ENCODE results near the gene PPM1H. TPM values are rescaled to one million over a fixed set of nuclear protein-coding genes. Genes with fewer than 3 reads are reported as not detected.
A peak's percentile ranks its signal among the peaks of the same experiment; 100 is the strongest.

Gene PPM1H, protein sequence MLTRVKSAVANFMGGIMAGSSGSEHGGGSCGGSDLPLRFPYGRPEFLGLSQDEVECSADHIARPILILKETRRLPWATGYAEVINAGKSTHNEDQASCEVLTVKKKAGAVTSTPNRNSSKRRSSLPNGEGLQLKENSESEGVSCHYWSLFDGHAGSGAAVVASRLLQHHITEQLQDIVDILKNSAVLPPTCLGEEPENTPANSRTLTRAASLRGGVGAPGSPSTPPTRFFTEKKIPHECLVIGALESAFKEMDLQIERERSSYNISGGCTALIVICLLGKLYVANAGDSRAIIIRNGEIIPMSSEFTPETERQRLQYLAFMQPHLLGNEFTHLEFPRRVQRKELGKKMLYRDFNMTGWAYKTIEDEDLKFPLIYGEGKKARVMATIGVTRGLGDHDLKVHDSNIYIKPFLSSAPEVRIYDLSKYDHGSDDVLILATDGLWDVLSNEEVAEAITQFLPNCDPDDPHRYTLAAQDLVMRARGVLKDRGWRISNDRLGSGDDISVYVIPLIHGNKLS
- 4.9 TPM for polyA plus RNA-seq (2013, experiment 1 of 2)
- 5.2 TPM for polyA plus RNA-seq (2013, experiment 2 of 2)

DNA sequence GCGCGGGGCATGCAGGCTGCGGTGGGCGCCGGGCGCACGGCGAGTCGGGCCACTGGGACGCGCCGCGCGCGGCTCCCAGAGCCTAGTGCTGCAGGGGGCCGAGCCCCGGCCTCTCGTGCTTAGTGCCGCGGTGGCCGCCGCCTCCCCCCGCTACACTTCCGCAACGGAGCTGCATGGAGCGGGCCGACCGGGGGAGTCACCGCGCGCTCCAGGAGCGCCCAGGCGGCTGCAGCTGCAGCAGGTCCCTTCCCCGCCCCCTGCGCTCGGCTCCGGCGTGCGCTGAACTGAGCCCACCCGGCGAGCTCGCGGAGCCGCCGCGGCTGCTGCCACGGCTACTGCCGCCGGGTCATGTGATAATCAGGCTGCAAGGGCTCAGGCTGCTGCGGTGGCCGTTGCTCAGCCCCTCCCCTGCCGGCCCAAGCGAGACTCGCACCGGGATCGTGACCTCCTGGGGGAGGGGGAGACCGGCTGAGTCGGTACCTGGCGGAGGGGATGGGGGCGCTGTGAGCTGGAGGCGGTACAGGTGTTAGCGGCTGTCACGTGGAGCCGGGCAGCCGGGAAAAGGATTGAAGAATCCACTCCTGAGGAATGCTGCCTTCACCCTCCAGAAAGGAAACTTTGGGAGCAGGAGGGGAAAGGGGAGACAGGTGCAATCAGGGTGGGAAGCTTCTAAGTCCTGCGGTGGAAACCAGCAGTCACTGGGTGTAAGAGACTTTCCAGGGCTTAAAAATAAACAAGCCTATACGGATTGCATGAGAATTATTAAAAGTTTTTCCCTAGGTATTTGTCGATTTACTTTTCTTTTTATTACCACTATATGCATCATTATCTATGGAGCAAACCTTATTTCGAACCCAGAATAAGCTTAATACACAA, at the start of gene PPM1H:
PPM1H (minus strand) TSS at position 352 of the 876 bp plus-strand sequence. CDS start 414 bp downstream, outside the sequence.
- Histone ChIP-seq H3K9ac (ENCODE audit: low read depth, low read length, poor library complexity) (peak within 1 kb of the TSS; percentile 86), H3K79me1 (ENCODE audit: low read depth, low read length) (no peaks in the 10 kb centered on the region), H2AFZ (ENCODE audit: low read length) (peak within 1 kb of the TSS; percentile 99), H3K9me3 (replicated peaks in 1 of 2; ENCODE audit: control insufficient read depth in 2 of 2, insufficient read depth in 1 of 2, low read depth in 1 of 2, low read length in 2 of 2) (no peaks in the 10 kb centered on the region), H2BK12ac (ENCODE audit: low read length) (no peak within 1 kb of the TSS), H3K18ac (ENCODE audit: low read length) (peak within 1 kb of the TSS; percentile 91), H3K27ac (replicated peaks; ENCODE audit: low read length) (no peak within 1 kb of the TSS), H3K4me3 (ENCODE audit: low read length in 2 of 2) (peak within 1 kb of the TSS; percentile 69 to 94), H2BK5ac (ENCODE audit: low read length) (peak within 1 kb of the TSS; percentile 87), H3K4me1 (ENCODE audit: control insufficient read depth in 2 of 2, insufficient read depth in 1 of 2, low read depth in 1 of 2, low read length in 2 of 2) (peaks cover 6 to 9% of the 10 kb centered on the region in 2 donors), H3K4me2 (ENCODE audit: insufficient read depth, low read length, poor library complexity, severe bottlenecking) (peak within 1 kb of the TSS; percentile 95), H4K91ac (ENCODE audit: low read depth, low read length, poor library complexity) (no peak within 1 kb of the TSS), H4K8ac (ENCODE audit: low read depth, low read length) (no peak within 1 kb of the TSS), H2AK5ac (ENCODE audit: low read depth, low read length) (no peak within 1 kb of the TSS), H3K36me3 (replicated peaks in 1 of 2; ENCODE audit: control insufficient read depth in 2 of 2, insufficient read depth in 2 of 2, low read length in 2 of 2) (no peaks in the 10 kb centered on the region), H3K23ac (ENCODE audit: low read depth, low read length, poor library complexity) (peak within 1 kb of the TSS; percentile 89), H3K14ac (ENCODE audit: low read length) (peak within 1 kb of the TSS; percentile 99), H2BK120ac (ENCODE audit: low read depth, low read length) (peak within 1 kb of the TSS; percentile 31), H3K27me3 (ENCODE audit: control insufficient read depth in 3 of 3, insufficient read depth in 3 of 3, low read depth in 1 of 3, low read length in 3 of 3) (peaks cover 0 to 26% (median 15%) of the 10 kb centered on the region in 3 experiments), H2BK15ac (ENCODE audit: low read length) (peak within 1 kb of the TSS; percentile 55), H3K4ac (ENCODE audit: low read length) (no peak within 1 kb of the TSS)
- peak; percentile 79 for DNase-seq (ENCODE audit: low spot score)
- WGBS, 2 donors (ENCODE audit: extremely low coverage in 2 of 2, insufficient read length in 2 of 2, insufficient replicate concordance in 1 of 2) = no CpG with 5 or more reads among the region's 69 CpGs

DNA sequence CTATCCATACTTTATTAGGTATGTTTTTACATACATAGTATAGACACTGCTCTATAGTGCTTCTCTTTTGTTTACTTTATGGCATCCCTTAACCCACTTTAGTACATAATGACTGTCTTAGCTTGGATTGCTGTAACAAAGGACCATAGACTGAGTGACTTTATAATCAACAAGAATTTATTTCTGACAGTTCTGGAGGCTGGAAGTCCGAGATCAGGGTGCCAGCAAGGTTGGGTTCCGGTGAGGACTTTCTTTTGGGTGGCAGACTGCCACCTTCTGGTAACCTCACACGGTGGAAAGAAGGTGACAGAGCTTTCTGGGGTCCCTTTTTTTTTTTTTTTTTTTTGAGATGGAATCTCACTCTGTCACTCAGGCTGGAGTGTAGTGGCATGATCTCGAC, 48.6 kb upstream of the PPM1H start:
- Histone ChIP-seq H4K8ac (ENCODE audit: low read depth, low read length) (no peak overlapping the region), H2BK15ac (ENCODE audit: low read length) (no peak overlapping the region), H2AK5ac (ENCODE audit: low read depth, low read length) (no peak overlapping the region), H3K23ac (ENCODE audit: low read depth, low read length, poor library complexity) (no peak overlapping the region), H3K4me2 (ENCODE audit: insufficient read depth, low read length, poor library complexity, severe bottlenecking) (no peak overlapping the region), H3K4ac (ENCODE audit: low read length) (no peak overlapping the region), H2AFZ (ENCODE audit: low read length) (no peak overlapping the region), H3K9me3 (replicated peaks in 1 of 2; ENCODE audit: control insufficient read depth in 2 of 2, insufficient read depth in 1 of 2, low read depth in 1 of 2, low read length in 2 of 2) (no peaks in the 10 kb centered on the region), H3K27me3 (ENCODE audit: control insufficient read depth in 3 of 3, insufficient read depth in 3 of 3, low read depth in 1 of 3, low read length in 3 of 3) (no peaks in the 10 kb centered on the region), H2BK12ac (ENCODE audit: low read length) (no peak overlapping the region), H3K14ac (ENCODE audit: low read length) (no peak overlapping the region), H3K79me1 (ENCODE audit: low read depth, low read length) (no peaks in the 10 kb centered on the region), H3K9ac (ENCODE audit: low read depth, low read length, poor library complexity) (no peak overlapping the region), H3K4me3 (ENCODE audit: low read length in 2 of 2) (no peak overlapping the region), H3K4me1 (ENCODE audit: control insufficient read depth in 2 of 2, insufficient read depth in 1 of 2, low read depth in 1 of 2, low read length in 2 of 2) (no peaks in the 10 kb centered on the region), H2BK5ac (ENCODE audit: low read length) (no peak overlapping the region), H3K36me3 (replicated peaks in 1 of 2; ENCODE audit: control insufficient read depth in 2 of 2, insufficient read depth in 2 of 2, low read length in 2 of 2) (no peaks in the 10 kb centered on the region), H2BK120ac (ENCODE audit: low read depth, low read length) (no peak overlapping the region), H4K91ac (ENCODE audit: low read depth, low read length, poor library complexity) (no peak overlapping the region), H3K27ac (replicated peaks; ENCODE audit: low read length) (no peak overlapping the region), H3K18ac (ENCODE audit: low read length) (no peak overlapping the region)
- no peak for DNase-seq (ENCODE audit: low spot score)
- WGBS, 2 donors (ENCODE audit: extremely low coverage in 2 of 2, insufficient read length in 2 of 2, insufficient replicate concordance in 1 of 2) = no CpG with 5 or more reads among the region's 4 CpGs

DNA sequence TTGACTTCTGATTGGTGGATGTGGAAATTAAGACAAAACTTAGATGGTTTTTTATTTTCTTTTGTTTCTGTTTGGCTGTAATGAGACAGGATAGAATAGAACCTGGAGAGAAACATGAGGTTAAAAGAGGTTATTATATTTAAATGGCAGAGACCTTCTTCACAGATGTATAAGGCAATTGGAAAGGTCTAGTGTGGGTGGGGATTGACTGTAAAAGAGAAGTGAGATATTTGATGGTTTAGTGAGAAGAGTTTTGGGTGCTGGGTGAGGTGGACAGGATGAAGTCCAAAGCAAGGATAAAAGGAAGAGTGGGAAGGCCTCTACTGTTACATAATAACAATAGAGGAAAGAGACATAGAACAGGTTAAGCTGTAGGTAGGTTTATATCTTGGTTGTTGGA, 43.8 kb upstream of the PPM1H start:
- Histone ChIP-seq H2AFZ (ENCODE audit: low read length) (no peak overlapping the region), H2BK15ac (ENCODE audit: low read length) (no peak overlapping the region), H3K9ac (ENCODE audit: low read depth, low read length, poor library complexity) (no peak overlapping the region), H3K4me1 (ENCODE audit: control insufficient read depth in 2 of 2, insufficient read depth in 1 of 2, low read depth in 1 of 2, low read length in 2 of 2) (no peaks in the 10 kb centered on the region), H3K79me1 (ENCODE audit: low read depth, low read length) (no peaks in the 10 kb centered on the region), H2BK5ac (ENCODE audit: low read length) (no peak overlapping the region), H3K27me3 (ENCODE audit: control insufficient read depth in 3 of 3, insufficient read depth in 3 of 3, low read depth in 1 of 3, low read length in 3 of 3) (no peaks in the 10 kb centered on the region), H3K4me3 (ENCODE audit: low read length in 2 of 2) (no peak overlapping the region), H4K91ac (ENCODE audit: low read depth, low read length, poor library complexity) (no peak overlapping the region), H3K4ac (ENCODE audit: low read length) (no peak overlapping the region), H2AK5ac (ENCODE audit: low read depth, low read length) (no peak overlapping the region), H2BK12ac (ENCODE audit: low read length) (no peak overlapping the region), H3K4me2 (ENCODE audit: insufficient read depth, low read length, poor library complexity, severe bottlenecking) (no peak overlapping the region), H3K18ac (ENCODE audit: low read length) (no peak overlapping the region), H2BK120ac (ENCODE audit: low read depth, low read length) (no peak overlapping the region), H4K8ac (ENCODE audit: low read depth, low read length) (no peak overlapping the region), H3K27ac (replicated peaks; ENCODE audit: low read length) (no peak overlapping the region), H3K9me3 (replicated peaks in 1 of 2; ENCODE audit: control insufficient read depth in 2 of 2, insufficient read depth in 1 of 2, low read depth in 1 of 2, low read length in 2 of 2) (no peaks in the 10 kb centered on the region), H3K23ac (ENCODE audit: low read depth, low read length, poor library complexity) (no peak overlapping the region), H3K36me3 (replicated peaks in 1 of 2; ENCODE audit: control insufficient read depth in 2 of 2, insufficient read depth in 2 of 2, low read length in 2 of 2) (no peaks in the 10 kb centered on the region), H3K14ac (ENCODE audit: low read length) (no peak overlapping the region)
- no peak for DNase-seq (ENCODE audit: low spot score)

DNA sequence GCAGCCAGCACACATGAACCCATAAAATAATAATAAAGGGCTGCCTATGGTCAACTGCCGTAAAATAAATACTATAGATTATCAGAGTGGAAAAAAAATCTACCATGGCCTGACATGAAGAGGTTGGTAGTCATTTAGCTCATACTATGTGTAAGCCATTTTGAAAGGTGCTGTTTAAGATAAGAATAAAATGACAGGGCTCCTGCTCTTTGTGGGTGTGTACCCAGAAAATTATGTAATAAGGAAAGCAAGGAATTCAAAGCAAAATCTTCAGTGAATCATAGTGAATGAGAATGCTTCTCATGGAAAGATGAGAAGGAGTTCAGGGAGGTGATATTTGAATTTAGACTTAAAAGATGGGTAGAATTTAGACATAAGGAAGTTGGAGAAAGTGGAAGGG, 42.9 kb upstream of the PPM1H start:
- H3K4me2 ChIP-seq (ENCODE audit: insufficient read depth, low read length, poor library complexity, severe bottlenecking) = no peak overlapping the region
- no peaks in the 10 kb centered on the region for H3K36me3 ChIP-seq (replicated peaks in 1 of 2; ENCODE audit: control insufficient read depth in 2 of 2, insufficient read depth in 2 of 2, low read length in 2 of 2)
- H3K9ac ChIP-seq (ENCODE audit: low read depth, low read length, poor library complexity) = no peak overlapping the region
- no peak overlapping the region for H2BK12ac ChIP-seq (ENCODE audit: low read length)
- no peaks in the 10 kb centered on the region for H3K4me1 ChIP-seq (ENCODE audit: control insufficient read depth in 2 of 2, insufficient read depth in 1 of 2, low read depth in 1 of 2, low read length in 2 of 2)
- H2AFZ ChIP-seq (ENCODE audit: low read length) = no peak overlapping the region
- no peak overlapping the region for H4K8ac ChIP-seq (ENCODE audit: low read depth, low read length)
- no peak overlapping the region for H4K91ac ChIP-seq (ENCODE audit: low read depth, low read length, poor library complexity)
- no peaks in the 10 kb centered on the region for H3K79me1 ChIP-seq (ENCODE audit: low read depth, low read length)
- H3K27ac ChIP-seq (replicated peaks; ENCODE audit: low read length) = no peak overlapping the region
- no peak overlapping the region for H3K4me3 ChIP-seq (ENCODE audit: low read length in 2 of 2)
- no peak overlapping the region for H2AK5ac ChIP-seq (ENCODE audit: low read depth, low read length)
- H3K18ac ChIP-seq (ENCODE audit: low read length) = no peak overlapping the region
- H2BK120ac ChIP-seq (ENCODE audit: low read depth, low read length) = no peak overlapping the region
- H2BK5ac ChIP-seq (ENCODE audit: low read length) = no peak overlapping the region
- H3K9me3 ChIP-seq (replicated peaks in 1 of 2; ENCODE audit: control insufficient read depth in 2 of 2, insufficient read depth in 1 of 2, low read depth in 1 of 2, low read length in 2 of 2) = no peaks in the 10 kb centered on the region
- no peak overlapping the region for H3K4ac ChIP-seq (ENCODE audit: low read length)
- H3K14ac ChIP-seq (ENCODE audit: low read length) = no peak overlapping the region
- DNase-seq (ENCODE audit: low spot score) = no peak
- no peak overlapping the region for H2BK15ac ChIP-seq (ENCODE audit: low read length)
- no peak overlapping the region for H3K23ac ChIP-seq (ENCODE audit: low read depth, low read length, poor library complexity)
- no peaks in the 10 kb centered on the region for H3K27me3 ChIP-seq (ENCODE audit: control insufficient read depth in 3 of 3, insufficient read depth in 3 of 3, low read depth in 1 of 3, low read length in 3 of 3)
- no CpG with 5 or more reads among the region's 1 CpG for WGBS, 2 donors (ENCODE audit: extremely low coverage in 2 of 2, insufficient read length in 2 of 2, insufficient replicate concordance in 1 of 2)

All from neuronal stem cell (in vitro differentiated cells).